Measurements from ENCODE around the gene TRAF6.

TRAF6 gene

GRCh38 chr11:36451681-36452080 lies 58.4 kb downstream of the TRAF6 start:
- no peak for TF ChIP-seq CTCF (IDR thresholded peaks at IDR 0.05)
- no peak for TF ChIP-seq ZFX (IDR thresholded peaks at IDR 0.05; ENCODE audit: borderline replicate concordance)
- H3K27ac ChIP-seq, result no peak overlapping the region

GRCh38 chr11:36451045-36451444 lies 59.0 kb downstream of the TRAF6 start:
- no peak overlapping the region for H3K27ac ChIP-seq
- TF ChIP-seq ZFX (IDR thresholded peaks at IDR 0.05; ENCODE audit: borderline replicate concordance) (no peak), CTCF (IDR thresholded peaks at IDR 0.05) (no peak)

GRCh38 chr11:36450110-36450572 lies 59.9 kb downstream of the TRAF6 start:
- TF ChIP-seq CTCF (IDR thresholded peaks at IDR 0.05), result no peak
- TF ChIP-seq ZFX (IDR thresholded peaks at IDR 0.05; ENCODE audit: borderline replicate concordance), result no peak
- no peak overlapping the region for H3K27ac ChIP-seq

GRCh38 chr11:36449561-36450096 lies 60.4 kb downstream of the TRAF6 start:
- TF ChIP-seq ZFX (IDR thresholded peaks at IDR 0.05; ENCODE audit: borderline replicate concordance) (no peak), CTCF (IDR thresholded peaks at IDR 0.05) (no peak)
- H3K27ac ChIP-seq, result no peak overlapping the region

GRCh38 chr11:36447947-36448346 lies 62.1 kb downstream of the TRAF6 start:
- TF ChIP-seq ZFX (IDR thresholded peaks at IDR 0.05; ENCODE audit: borderline replicate concordance) (no peak), CTCF (IDR thresholded peaks at IDR 0.05) (no peak)
- no peak overlapping the region for H3K27ac ChIP-seq

GRCh38 chr11:36447514-36447913 lies 62.6 kb downstream of the TRAF6 start:
- TF ChIP-seq ZFX (IDR thresholded peaks at IDR 0.05; ENCODE audit: borderline replicate concordance) (no peak), CTCF (IDR thresholded peaks at IDR 0.05) (no peak)
- no peak overlapping the region for H3K27ac ChIP-seq

GRCh38 chr11:36446135-36446534 lies 63.9 kb downstream of the TRAF6 start:
- H3K27ac ChIP-seq, result no peak overlapping the region
- no peak for TF ChIP-seq CTCF (IDR thresholded peaks at IDR 0.05)
- no peak for TF ChIP-seq ZFX (IDR thresholded peaks at IDR 0.05; ENCODE audit: borderline replicate concordance)

All from 22Rv1 (cell line).